RWPE2 (cell line): ENCODE measurements around the gene RNF34.

Experiments
- ATAC-seq: fragments of 200-7000 bp; cut with Tn5 transposase; 3 replicates; pipeline ENCODE4 v1.9.1; 2021; ENCODE audit warnings: low read depth
- DNase-seq: peaks from one replicate; pipeline ENCODE4 v3.0.0-alpha.2; 2020; ENCODE audit warnings: low spot score
- H3K27ac ChIP-seq: fragments of 450-650 bp; 2 replicates; pipeline ENCODE4 v1.5.1; 2017; ENCODE audit warnings: mild to moderate bottlenecking; ENCODE audit not compliant: poor library complexity, severe bottlenecking
- H3K27me3 ChIP-seq: fragments of 250-450 bp; sonication (Bioruptor Pico); 2 replicates; pipeline ENCODE4 v1.5.1; 2021; ENCODE audit warnings: mild to moderate bottlenecking, moderate library complexity; ENCODE audit not compliant: insufficient read depth, poor library complexity, severe bottlenecking
- H3K36me3 ChIP-seq: fragments of 250-450 bp; sonication (Bioruptor Pico); 2 replicates; pipeline ENCODE4 v1.5.1; 2020; ENCODE audit warnings: low read depth, mild to moderate bottlenecking, moderate library complexity
- H3K4me1 ChIP-seq: fragments of 250-450 bp; sonication (Bioruptor Pico); 2 replicates; pipeline ENCODE4 v1.5.1; 2021; ENCODE audit warnings: mild to moderate bottlenecking, moderate library complexity; ENCODE audit not compliant: insufficient read depth, poor library complexity, severe bottlenecking
- H3K4me3 ChIP-seq: fragments of 250-450 bp; sonication (Bioruptor Pico); 2 replicates; pipeline ENCODE4 v1.5.1; 2021; ENCODE audit warnings: mild to moderate bottlenecking, moderate library complexity; ENCODE audit not compliant: severe bottlenecking
- H3K9me3 ChIP-seq: fragments of 250-450 bp; sonication (Bioruptor Pico); 2 replicates; pipeline ENCODE4 v1.5.1; 2021; ENCODE audit warnings: mild to moderate bottlenecking, moderate library complexity; ENCODE audit not compliant: severe bottlenecking
- CTCF ChIP-seq: fragments of 450-650 bp; IDR thresholded peaks from one replicate; pipeline ENCODE4 v1.5.1; 2017; ENCODE audit warnings: mild to moderate bottlenecking, moderate library complexity; ENCODE audit not compliant: poor library complexity, severe bottlenecking

The RNF34 gene

GRCh38 chr12:121455766-121456420 is 56.0 kb downstream of the RNF34 start:
- Histone ChIP-seq H3K9me3 (no peaks in the 10 kb centered on the region), H3K4me3 (no peak overlapping the region), H3K27me3 (no peaks in the 10 kb centered on the region), H3K4me1 (no peaks in the 10 kb centered on the region), H3K36me3 (peaks cover 5% of the 10 kb centered on the region; the same call in 1 of the 2 replicates), H3K27ac (no peak overlapping the region)
- DNase-seq: no peak
- ATAC-seq: no peak
- TF ChIP-seq CTCF: no peak

DNA sequence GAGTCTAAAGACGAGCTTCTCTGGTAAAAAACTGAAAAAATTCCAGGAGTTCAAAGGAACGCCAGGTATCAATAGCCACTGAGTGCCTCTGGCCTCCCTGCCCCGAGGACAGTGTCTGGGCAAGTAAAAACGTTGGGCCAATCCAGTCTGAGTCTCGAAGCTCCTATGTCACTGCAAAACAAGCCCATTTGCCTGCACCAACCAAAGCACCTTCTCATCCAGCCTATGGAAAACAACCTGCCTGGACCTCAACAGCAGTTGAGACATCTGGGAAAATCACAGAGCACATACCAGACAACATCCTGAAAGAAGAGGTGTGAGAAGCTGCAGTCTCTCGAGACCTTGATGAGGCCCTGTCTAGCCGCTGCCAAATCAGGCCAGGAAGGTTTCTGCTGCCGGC is 56.6 kb downstream of the RNF34 start:
- peaks cover 5% of the 10 kb centered on the region; the same call in 1 of the 2 replicates for H3K36me3 ChIP-seq
- no peak for TF ChIP-seq CTCF

GRCh38 chr12:121461048-121461447 is 61.1 kb downstream of the RNF34 start:
- Histone ChIP-seq H3K27ac (no peak overlapping the region), H3K27me3 (no peaks in the 10 kb centered on the region), H3K9me3 (no peaks in the 10 kb centered on the region), H3K4me1 (no peaks in the 10 kb centered on the region), H3K36me3 (peaks cover 10% of the 10 kb centered on the region; the same call in 1 of the 2 replicates), H3K4me3 (no peak overlapping the region)
- TF ChIP-seq CTCF: no peak
- DNase-seq (no peak), ATAC-seq (no peak)

More for the DNA sequence above, 56.6 kb downstream of the RNF34 start:
- ATAC-seq (no peak), DNase-seq (no peak)
- no peaks in the 10 kb centered on the region for H3K9me3 ChIP-seq
- no peak overlapping the region for H3K4me3 ChIP-seq
- H3K27ac ChIP-seq: no peak overlapping the region
- no peaks in the 10 kb centered on the region for H3K27me3 ChIP-seq
- no peaks in the 10 kb centered on the region for H3K4me1 ChIP-seq

DNA sequence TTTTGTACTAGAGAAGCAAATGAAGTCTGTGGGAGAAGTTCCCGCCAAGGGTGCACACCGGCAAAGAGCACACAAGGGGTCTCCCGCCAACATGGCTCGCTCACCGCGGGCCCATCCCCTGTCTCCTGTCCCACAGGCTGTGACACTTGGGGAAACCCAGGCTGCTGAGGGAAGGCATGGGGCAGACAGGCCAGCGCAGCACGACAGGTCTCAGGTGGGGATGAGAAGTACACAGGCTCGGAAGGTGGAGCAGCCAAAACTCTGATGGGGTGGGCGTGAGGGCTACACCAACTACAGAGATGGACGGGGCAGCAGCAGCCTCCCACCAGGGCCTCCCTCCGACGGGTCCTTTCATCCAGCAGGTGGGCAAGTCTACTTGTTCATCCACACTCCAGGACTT is 64.4 kb downstream of the RNF34 start:
- TF ChIP-seq CTCF: no peak
- Histone ChIP-seq H3K27ac (no peak overlapping the region), H3K4me1 (no peaks in the 10 kb centered on the region), H3K36me3 (peaks cover 5% of the 10 kb centered on the region; the same call in 1 of the 2 replicates), H3K9me3 (no peaks in the 10 kb centered on the region), H3K27me3 (no peaks in the 10 kb centered on the region), H3K4me3 (no peak overlapping the region)
- ATAC-seq: no peak
- DNase-seq: no peak

DNA sequence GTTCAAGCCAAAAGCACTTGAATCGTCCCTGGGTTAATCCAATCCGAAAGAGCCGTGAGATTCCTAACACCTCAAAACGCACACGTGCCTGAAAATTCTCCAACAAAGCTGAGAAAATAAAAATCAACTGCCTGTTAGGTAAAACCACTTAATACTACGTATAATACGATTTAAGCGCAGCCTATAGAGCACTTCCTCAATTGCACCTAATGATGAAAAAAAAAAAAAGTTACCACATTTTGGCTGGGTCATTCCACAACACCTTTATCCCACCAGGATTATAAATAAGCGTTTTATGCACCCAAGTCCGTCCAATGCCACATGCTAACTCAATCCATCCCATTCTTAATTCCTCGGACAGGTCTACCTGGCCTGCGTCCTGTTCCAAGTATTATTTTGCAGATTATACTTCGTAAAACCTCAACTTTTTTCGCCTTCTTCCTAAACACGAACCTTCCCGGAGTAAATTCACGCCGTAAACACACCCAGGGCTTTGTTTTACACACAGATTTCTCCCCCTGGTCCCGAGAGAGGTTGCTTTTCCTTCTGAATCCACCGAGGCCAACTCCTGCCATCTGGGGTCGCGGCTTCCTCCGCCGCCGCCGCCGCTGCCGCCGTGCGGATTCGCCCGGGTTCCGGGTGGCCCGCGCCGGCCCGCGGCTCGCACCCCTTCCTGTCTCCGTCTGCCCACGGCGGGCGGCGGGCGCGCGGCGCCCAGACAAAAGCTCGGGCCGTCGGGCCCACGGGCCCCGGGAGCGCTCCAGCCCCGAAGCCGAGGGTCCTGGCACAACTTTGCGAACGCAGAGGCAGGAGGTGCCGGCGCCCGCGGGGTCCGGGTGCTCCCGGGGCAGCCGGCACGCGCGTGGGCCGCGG is 66.2 kb downstream of the RNF34 start:
- ATAC-seq (no peak), DNase-seq (no peak)
- peak overlapping the region; percentile 32 for H3K27ac ChIP-seq
- no peaks in the 10 kb centered on the region for H3K4me1 ChIP-seq
- TF ChIP-seq CTCF: no peak
- H3K36me3 ChIP-seq: peaks cover 5% of the 10 kb centered on the region; the same call in 1 of the 2 replicates
- peak overlapping the region; percentile 91 for H3K4me3 ChIP-seq
- H3K9me3 ChIP-seq: no peaks in the 10 kb centered on the region
- no peaks in the 10 kb centered on the region for H3K27me3 ChIP-seq
